ENCODE data around the gene LTA4H.
"Not testable (repeated sequence)": the region's sequence is repeated elsewhere in the genome, so short reads cannot be mapped to it uniquely, and the experiment has no call there.

Gene LTA4H

GRCh38 chr12:95988506-95989275, 46.7 kb downstream of the LTA4H start:
- DNase-seq = no peak

GRCh38 chr12:95986635-95987570, 48.5 kb downstream of the LTA4H start:
- no peak for DNase-seq

- DNase-seq = no peak
Observed at GRCh38 chr12:95984682-95985081, 50.7 kb downstream of the LTA4H start.

- DNase-seq = no peak
Observed at GRCh38 chr12:95982602-95983001, 52.8 kb downstream of the LTA4H start.

GRCh38 chr12:95980437-95980836, 55.0 kb downstream of the LTA4H start:
- DNase-seq = no peak

GRCh38 chr12:95978774-95979173, 56.6 kb downstream of the LTA4H start:
- no peak for DNase-seq

GRCh38 chr12:95978351-95978750, 57.0 kb downstream of the LTA4H start:
- DNase-seq = no peak

GRCh38 chr12:95977764-95978305, 57.6 kb downstream of the LTA4H start:
- DNase-seq = no peak

- no peak for DNase-seq
Observed at GRCh38 chr12:95976416-95976832, 59.0 kb downstream of the LTA4H start.

GRCh38 chr12:95975491-95975890, 59.9 kb downstream of the LTA4H start:
- DNase-seq = no peak

- DNase-seq = no peak
Observed at GRCh38 chr12:95974358-95974757, 61.0 kb downstream of the LTA4H start.

- DNase-seq = no peak
Observed at GRCh38 chr12:95972832-95973456, 62.4 kb downstream of the LTA4H start.

GRCh38 chr12:95970905-95971304, 64.5 kb downstream of the LTA4H start:
- DNase-seq = no peak

- not testable (repeated sequence) for DNase-seq
Observed at GRCh38 chr12:95969116-95969515, 66.3 kb downstream of the LTA4H start.

GRCh38 chr12:95967301-95967700, 68.1 kb downstream of the LTA4H start:
- DNase-seq = no peak

GRCh38 chr12:95966287-95966870, 69.0 kb downstream of the LTA4H start:
- DNase-seq = no peak

- DNase-seq = no peak
Observed at GRCh38 chr12:95963096-95963495, 72.3 kb downstream of the LTA4H start.

- DNase-seq = no peak
Observed at GRCh38 chr12:95962222-95962621, 73.2 kb downstream of the LTA4H start.

GRCh38 chr12:95960241-95960640, 75.1 kb downstream of the LTA4H start:
- no peak for DNase-seq

GRCh38 chr12:95959107-95959506, 76.3 kb downstream of the LTA4H start:
- DNase-seq = no peak

- DNase-seq = no peak
Observed at GRCh38 chr12:95956557-95957145, 78.7 kb downstream of the LTA4H start.

- no peak for DNase-seq
Observed at GRCh38 chr12:95955549-95956159, 79.7 kb downstream of the LTA4H start.
